Karpas-422 (cell line): ENCODE results near the gene STAT3. TPM values are rescaled to one million over a fixed set of nuclear protein-coding genes. Genes with fewer than 3 reads are reported as not detected.
A peak's percentile ranks its signal among the peaks of the same experiment; 100 is the strongest.
"Not testable (repeated sequence)": the region's sequence is repeated elsewhere in the genome, so short reads cannot be mapped to it uniquely, and the experiment has no call there.

Experiments
- DNase-seq: peaks from one replicate; pipeline ENCODE4 v3.0.0-alpha.2; 2015
- H2AFZ ChIP-seq: fragments of 200-600 bp; sonication (generic); 2 replicates; pipeline ENCODE4 v1.6.1; 2014; ENCODE audit warnings: antibody characterized with exemption, low read length, mixed read lengths
- H3K27ac ChIP-seq: fragments of 200-600 bp; sonication (generic); 2 replicates; pipeline ENCODE4 v1.5.1; 2014; ENCODE audit warnings: mild to moderate bottlenecking, low read length, moderate library complexity
- H3K27me3 ChIP-seq: fragments of 200-600 bp; sonication (generic); 2 replicates; pipeline ENCODE4 v1.6.1; 2014; ENCODE audit warnings: low read length, mixed read lengths
- H3K36me3 ChIP-seq: fragments of 200-600 bp; sonication (generic); 2 replicates; pipeline ENCODE4 v1.6.1; 2014; ENCODE audit warnings: low read length, mixed read lengths; ENCODE audit not compliant: insufficient read depth
- H3K4me1 ChIP-seq: fragments of 200-600 bp; sonication (generic); 2 replicates; pipeline ENCODE4 v1.6.1; 2014; ENCODE audit warnings: mild to moderate bottlenecking, low read length, mixed read lengths
- H3K4me2 ChIP-seq: fragments of 200-600 bp; sonication (generic); 2 replicates; pipeline ENCODE4 v1.6.1; 2014; ENCODE audit warnings: low read length, low read depth, mild to moderate bottlenecking; ENCODE audit not compliant: poor library complexity, severe bottlenecking
- H3K4me3 ChIP-seq: fragments of 200-600 bp; sonication (generic); 2 replicates; pipeline ENCODE4 v1.5.1; 2014; ENCODE audit warnings: mild to moderate bottlenecking, antibody characterized with exemption, low read length, mixed read lengths
- H3K79me2 ChIP-seq: fragments of 200-600 bp; sonication (generic); 2 replicates; pipeline ENCODE4 v1.6.1; 2014; ENCODE audit warnings: mild to moderate bottlenecking, low read length, mixed read lengths
- H3K9ac ChIP-seq: fragments of 200-600 bp; sonication (generic); 2 replicates; pipeline ENCODE4 v1.6.0; 2014; ENCODE audit warnings: low read length
- H3K9me2 ChIP-seq: fragments of 200-600 bp; sonication (generic), shearing (Covaris generic); replicated peaks from 2 replicates; pipeline ENCODE4 v1.6.0; 2014; ENCODE audit warnings: mild to moderate bottlenecking, low read length, moderate library complexity; ENCODE audit not compliant: insufficient read depth
- H3K9me3 ChIP-seq: fragments of 300-700, 200-600 bp; sonication (generic); 2 replicates; pipeline ENCODE4 v1.6.1; 2014; ENCODE audit warnings: low read length, mixed read lengths
- H4K20me1 ChIP-seq: fragments of 200-600 bp; sonication (generic); 2 replicates; pipeline ENCODE4 v1.6.1; 2014; ENCODE audit warnings: mild to moderate bottlenecking, antibody characterized with exemption, low read length, low read depth; ENCODE audit not compliant: insufficient read depth
- total RNA-seq: library from RNA; depleted of rRNA; stranded (reverse); fragments of >200 nt; shearing (Covaris generic); gene quantifications from 2 replicates; pipeline ENCODE4 v1.2.3, GENCODE V29; 2014; ENCODE audit warnings: low replicate concordance; rRNA removed

The STAT3 gene
- total RNA-seq, 1 experiment from 2014 or later: 16.3 TPM

DNA sequence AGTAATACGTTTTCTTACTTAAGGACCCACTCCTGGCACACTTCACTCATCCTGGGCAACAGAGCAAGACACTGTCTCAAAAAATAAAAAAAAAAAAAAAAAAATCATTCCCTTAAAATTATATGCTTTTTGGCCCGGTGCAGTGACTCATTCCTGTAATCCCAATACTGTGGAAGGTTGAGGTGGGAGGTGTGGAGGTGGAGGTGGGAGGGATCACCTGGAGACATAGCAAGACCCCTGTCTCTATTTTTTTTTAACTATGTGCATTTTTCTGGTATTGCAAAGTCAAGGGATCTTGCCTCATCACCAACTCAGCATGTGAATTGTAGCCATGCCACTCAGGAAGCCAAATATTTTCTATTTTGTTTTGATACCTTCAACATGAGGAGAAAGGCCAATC is 121.8 kb downstream of the STAT3 start:
- no peak overlapping the region for H3K4me3 ChIP-seq
- peaks cover 36% of the 10 kb centered on the region for H3K4me1 ChIP-seq
- no peak for DNase-seq
- H3K9ac ChIP-seq: no peak overlapping the region
- H3K4me2 ChIP-seq: no peak overlapping the region
- peaks cover 31% of the 10 kb centered on the region; the same call in 1 of the 2 replicates for H3K36me3 ChIP-seq
- peak overlapping the region; percentile 23 for H3K27ac ChIP-seq
- no peaks in the 10 kb centered on the region for H3K9me3 ChIP-seq
- H3K79me2 ChIP-seq: peaks cover 83% of the 10 kb centered on the region
- H3K27me3 ChIP-seq: no peaks in the 10 kb centered on the region
- H4K20me1 ChIP-seq: no peaks in the 10 kb centered on the region
- no peak overlapping the region for H2AFZ ChIP-seq
- no peaks in the 10 kb centered on the region for H3K9me2 ChIP-seq

- DNase-seq, H3K27me3 ChIP-seq, H2AFZ ChIP-seq, H3K9me2 ChIP-seq, H3K27ac ChIP-seq, H3K4me2 ChIP-seq, H3K4me3 ChIP-seq, H3K9me3 ChIP-seq, H4K20me1 ChIP-seq, H3K9ac ChIP-seq: not testable (repeated sequence)
- H3K79me2 ChIP-seq: peaks cover 73% of the 10 kb centered on the region
- H3K36me3 ChIP-seq: peaks cover 24% of the 10 kb centered on the region; the same call in 1 of the 2 replicates
- peaks cover 46% of the 10 kb centered on the region for H3K4me1 ChIP-seq
Observed at GRCh38 chr17:42264366-42264765, 123.9 kb downstream of the STAT3 start.

Other genes starting within 250 kb of the STAT3 start
- gene RAB5C, start 233.5 kb downstream of the STAT3 start, total RNA-seq: 56.9 and 59.5 TPM in 2 replicates
- 0.04 TPM in 1 of 2 replicates, not detected in the other for gene KCNH4, start 207.3 kb downstream of the STAT3 start, total RNA-seq
- gene HCRT, start 203.0 kb downstream of the STAT3 start, total RNA-seq: not detected in 2 replicates
- 14.9 and 28.8 TPM in 2 replicates for gene GHDC, start 193.9 kb downstream of the STAT3 start, total RNA-seq
- gene STAT5B, start 112.1 kb downstream of the STAT3 start, total RNA-seq: 110 and 142 TPM in 2 replicates
- 62.3 and 160 TPM in 2 replicates for gene STAT5A, start 99.9 kb downstream of the STAT3 start, total RNA-seq
- gene CAVIN1, start 34.8 kb upstream of the STAT3 start, total RNA-seq: not detected in 2 replicates
- 53.1 and 59.9 TPM in 2 replicates for gene ATP6V0A1, start 70.4 kb upstream of the STAT3 start, total RNA-seq
- 40.0 and 71.8 TPM in 2 replicates for gene NAGLU, start 147.8 kb upstream of the STAT3 start, total RNA-seq
- gene HSD17B1, start 164.5 kb upstream of the STAT3 start, total RNA-seq: 0.22 and 1.3 TPM in 2 replicates
- 46.7 and 56.2 TPM in 2 replicates for gene COASY, start 173.7 kb upstream of the STAT3 start, total RNA-seq
- gene MLX, start 178.7 kb upstream of the STAT3 start, total RNA-seq: 33.0 and 42.4 TPM in 2 replicates
- 5.3 and 7.9 TPM in 2 replicates for gene PSMC3IP, start 189.3 kb upstream of the STAT3 start, total RNA-seq
- 37.4 and 39.5 TPM in 2 replicates for gene RETREG3, start 220.9 kb upstream of the STAT3 start, total RNA-seq
- gene TUBG1, start 221.2 kb upstream of the STAT3 start, total RNA-seq: 27.4 and 47.6 TPM in 2 replicates